GM21447 (cell line): ENCODE measurements around the gene DUSP9.

Experiments used
- ATAC-seq: cut with Tn5 transposase; IDR thresholded peaks from one replicate; pipeline ENCODE4 v1.9.1; 2021; ENCODE audit not compliant: unreplicated experiment

The DUSP9 gene

DNA sequence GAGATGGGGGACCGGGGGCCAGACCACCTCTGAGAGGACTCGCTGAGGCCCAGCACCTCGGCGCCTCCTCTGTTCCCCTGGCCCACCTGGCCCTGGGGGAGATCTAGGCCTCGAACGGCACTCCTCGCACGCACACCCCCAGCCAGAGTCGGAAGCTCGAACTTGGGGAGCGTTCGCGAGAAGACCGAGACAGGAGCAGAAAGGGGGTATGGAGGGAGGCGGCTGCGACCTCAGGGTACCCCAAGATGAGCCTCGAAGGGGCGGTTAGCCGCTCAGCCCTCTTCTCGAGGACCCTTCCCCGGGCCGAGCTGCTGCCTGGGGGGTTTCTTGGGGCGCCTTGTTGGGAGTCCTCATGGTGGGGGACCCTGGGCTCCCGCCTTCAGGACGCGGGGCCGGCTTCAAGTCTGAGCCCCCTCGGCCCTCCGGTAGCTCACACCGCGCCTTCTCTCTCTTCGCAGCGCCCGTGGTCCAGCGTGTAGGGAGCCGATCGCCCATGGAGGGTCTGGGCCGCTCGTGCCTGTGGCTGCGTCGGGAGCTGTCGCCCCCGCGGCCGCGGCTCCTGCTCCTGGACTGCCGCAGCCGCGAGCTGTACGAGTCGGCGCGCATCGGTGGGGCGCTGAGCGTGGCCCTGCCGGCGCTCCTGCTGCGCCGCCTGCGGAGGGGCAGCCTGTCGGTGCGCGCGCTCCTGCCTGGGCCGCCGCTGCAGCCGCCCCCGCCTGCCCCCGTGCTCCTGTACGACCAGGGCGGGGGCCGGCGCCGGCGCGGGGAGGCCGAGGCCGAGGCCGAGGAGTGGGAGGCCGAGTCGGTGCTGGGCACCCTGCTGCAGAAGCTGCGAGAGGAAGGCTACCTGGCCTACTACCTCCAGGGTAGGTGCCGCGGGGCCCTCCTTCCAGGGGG lies 706 bp downstream of the DUSP9 start:
- no peak for ATAC-seq

DNA sequence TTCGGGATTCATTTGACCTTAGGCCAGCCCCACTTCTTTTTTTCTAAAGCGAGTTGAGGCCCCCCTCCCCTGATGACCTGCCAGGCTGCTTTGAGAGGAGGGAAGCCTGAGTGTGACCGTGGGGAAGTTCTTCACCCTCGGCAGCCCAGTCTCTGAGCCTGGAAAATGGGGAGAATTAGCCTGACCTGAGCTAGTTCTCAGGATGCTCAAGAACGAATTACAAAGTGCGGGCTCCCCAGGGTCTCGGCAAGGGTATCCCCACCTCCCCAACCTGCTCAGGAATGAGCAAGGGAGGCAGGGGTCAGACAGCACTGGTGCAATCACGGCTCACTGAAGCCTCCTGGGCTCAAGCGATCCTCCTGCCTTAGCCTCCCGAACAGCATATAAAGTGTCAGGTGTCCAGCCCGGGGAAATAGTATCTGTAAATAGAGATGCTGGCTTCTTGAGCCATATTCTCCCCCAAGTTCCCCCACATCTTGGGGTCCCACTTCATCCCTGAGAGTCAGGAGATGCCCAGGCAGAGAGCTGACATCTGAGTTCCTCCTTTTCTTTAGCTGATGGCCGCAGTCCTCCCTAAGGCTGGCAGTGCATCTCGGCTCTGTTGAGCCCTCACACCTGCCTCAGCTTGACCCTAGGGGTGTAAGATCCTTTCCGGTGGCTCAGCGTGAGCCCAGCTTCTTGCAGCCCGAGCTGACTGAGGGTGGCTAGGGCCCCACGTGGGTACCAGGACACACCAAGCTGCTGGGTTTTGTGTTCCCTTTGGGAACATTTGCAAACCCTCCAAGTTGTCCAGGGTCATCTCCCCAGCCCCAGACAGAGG lies 1.6 kb downstream of the DUSP9 start:
- ATAC-seq, result no peak

DNA sequence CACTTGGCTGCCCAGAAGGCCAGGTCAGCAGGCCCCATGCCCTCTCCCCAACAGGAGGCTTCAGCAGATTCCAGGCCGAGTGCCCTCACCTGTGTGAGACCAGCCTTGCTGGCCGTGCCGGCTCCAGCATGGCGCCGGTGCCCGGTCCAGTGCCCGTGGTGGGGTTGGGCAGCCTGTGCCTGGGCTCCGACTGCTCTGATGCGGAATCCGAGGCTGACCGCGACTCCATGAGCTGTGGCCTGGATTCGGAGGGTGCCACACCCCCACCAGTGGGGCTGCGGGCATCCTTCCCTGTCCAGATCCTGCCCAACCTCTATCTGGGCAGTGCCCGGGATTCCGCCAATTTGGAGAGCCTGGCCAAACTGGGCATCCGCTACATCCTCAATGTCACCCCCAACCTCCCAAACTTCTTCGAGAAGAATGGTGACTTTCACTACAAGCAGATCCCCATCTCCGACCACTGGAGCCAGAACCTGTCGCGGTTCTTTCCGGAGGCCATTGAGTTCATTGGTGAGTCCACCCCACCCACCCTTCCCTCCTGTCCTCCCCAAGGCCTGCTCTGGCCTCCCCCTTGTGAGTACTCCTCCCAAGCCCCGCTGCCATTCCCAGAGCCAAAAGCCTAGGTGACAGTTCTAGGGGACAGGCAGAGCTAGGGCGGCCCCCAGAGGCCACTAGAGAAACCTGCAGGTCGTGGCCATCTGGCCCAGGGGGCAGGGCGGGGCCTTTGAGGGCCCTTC lies 2.3 kb downstream of the DUSP9 start:
- ATAC-seq, result no peak

DNA sequence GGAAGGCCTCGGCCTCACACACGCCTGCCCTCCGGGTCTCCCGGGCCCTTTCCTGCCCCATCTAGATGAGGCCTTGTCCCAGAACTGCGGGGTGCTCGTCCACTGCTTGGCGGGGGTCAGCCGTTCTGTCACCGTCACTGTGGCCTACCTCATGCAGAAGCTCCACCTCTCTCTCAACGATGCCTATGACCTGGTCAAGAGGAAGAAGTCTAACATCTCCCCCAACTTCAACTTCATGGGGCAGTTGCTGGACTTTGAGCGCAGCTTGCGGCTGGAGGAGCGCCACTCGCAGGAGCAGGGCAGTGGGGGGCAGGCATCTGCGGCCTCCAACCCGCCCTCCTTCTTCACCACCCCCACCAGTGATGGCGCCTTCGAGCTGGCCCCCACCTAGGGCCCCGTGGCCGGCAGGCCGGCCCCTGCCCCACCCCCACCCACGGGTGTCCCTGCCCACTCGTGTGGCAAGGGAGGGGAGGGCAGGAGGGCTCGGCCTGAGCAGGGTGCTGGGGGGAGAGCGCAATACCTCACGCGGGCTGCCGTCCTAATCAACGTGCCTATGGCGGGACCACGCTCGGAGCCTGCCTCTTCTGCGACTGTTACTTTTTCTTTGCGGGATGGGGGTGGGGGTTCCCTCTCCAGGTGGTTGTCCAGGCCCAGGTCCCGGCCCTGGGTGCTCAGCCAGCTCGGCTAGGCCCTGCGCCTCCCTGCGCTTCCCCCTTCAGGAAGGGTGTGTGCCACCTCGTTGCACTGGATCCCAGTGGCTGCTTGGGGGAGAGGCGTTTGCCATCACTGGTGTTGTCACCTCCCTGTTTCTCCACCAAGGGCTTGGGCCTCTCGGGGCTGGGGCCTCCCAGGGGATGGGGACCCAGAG lies 3.1 kb downstream of the DUSP9 start:
- no peak for ATAC-seq

DNA sequence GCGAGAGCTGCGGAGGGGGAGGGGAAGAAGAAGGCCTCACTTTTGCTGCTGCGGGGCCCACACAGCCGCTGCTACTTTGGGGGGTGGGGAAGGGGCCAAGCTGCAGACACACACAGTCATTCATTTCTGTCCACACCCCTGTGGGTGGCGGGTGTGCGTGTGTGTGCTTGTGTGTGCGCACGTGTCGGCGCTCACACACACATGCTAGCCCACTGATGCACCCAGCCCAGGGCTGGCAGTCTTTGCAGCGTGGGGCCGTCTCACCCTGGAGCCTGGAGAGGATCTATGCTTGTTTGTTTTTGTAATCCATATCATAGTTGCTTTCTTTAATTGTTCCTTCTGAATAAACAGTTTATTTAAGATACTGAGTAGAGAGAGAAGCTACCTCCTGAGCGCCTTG lies 4.0 kb downstream of the DUSP9 start:
- no peak for ATAC-seq

DNA sequence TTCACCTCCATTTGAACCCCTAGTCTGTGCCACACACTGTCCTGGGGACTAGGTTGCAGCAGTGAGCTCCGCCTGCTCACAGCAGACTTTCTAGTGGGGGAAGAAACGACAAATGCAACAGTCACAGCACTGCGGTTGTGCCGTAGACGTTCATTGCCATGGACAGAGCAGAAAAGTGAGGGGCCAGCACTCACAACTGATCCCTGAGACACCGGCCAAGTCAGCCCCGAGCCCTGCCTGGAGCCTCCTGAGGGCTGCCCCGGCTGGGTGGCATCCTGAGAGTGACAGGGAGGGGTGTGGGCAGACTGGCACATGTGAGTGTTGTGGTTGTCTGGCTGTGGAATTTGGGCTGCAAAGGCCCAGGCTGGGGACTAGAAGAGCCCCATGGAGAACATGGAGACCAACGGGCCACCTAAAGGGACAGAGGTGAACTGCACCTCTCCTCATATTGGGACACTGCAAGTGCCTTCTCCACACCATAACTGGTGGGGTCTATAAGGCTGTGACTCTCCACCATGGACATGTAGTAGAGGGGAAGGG lies 4.6 kb downstream of the DUSP9 start:
- ATAC-seq, result no peak

DNA sequence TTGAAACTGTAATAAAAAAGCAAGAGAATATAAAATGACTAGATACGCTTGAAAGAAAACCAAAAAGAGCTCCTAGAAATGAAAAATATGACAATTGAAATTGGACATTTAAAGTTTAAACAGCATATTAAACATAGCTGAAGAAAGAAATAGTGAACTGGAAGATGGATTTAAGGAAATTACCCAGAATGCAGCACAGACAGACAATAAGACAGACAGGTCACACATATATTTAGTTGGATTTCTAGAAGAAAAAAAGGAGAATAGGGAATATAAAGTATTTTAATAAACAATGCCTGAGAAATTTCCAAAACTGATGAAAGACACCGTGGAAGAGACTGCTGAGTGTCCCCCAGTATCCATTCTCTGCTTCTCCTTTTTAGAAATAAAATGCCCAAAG lies 6.6 kb downstream of the DUSP9 start:
- ATAC-seq, result no peak

DNA sequence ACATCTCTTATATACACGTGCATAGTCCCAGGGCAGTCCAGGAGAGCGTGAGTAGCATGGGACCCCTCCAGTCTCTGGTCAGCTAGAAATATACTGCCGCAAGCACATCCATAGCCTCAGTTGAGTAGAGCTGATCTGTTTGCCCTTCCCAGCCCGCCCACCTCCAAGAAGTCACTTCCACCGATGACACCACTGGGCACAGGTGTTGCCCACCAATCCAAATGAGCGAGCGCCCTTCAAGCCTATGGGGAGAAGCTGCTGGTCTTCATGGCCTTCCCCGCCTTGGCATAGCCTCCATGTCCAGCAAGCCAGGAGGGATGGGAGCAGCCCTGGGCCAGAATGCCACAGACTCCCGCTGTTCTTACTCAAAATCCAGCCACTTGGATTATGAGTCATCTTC lies 10.2 kb downstream of the DUSP9 start:
- ATAC-seq, result no peak

DNA sequence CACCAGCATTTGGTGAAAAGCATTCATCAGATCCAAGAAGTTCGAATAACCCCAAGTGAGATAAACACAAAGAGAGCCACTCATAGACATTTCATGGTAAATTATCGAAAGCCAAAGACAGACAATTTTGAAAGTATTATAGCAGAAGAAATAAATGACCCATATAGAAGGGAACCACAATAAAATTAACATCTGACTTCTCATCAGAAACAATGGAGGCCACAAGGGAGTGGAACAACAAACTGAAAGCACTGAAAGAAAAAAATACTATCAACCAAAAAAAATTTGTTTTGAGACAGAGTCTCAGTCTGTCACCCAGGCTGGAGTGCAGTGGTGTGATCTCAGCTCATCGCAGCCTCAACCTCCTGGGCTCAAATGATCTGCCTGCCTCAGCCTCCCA lies 12.3 kb downstream of the DUSP9 start:
- no peak for ATAC-seq

DNA sequence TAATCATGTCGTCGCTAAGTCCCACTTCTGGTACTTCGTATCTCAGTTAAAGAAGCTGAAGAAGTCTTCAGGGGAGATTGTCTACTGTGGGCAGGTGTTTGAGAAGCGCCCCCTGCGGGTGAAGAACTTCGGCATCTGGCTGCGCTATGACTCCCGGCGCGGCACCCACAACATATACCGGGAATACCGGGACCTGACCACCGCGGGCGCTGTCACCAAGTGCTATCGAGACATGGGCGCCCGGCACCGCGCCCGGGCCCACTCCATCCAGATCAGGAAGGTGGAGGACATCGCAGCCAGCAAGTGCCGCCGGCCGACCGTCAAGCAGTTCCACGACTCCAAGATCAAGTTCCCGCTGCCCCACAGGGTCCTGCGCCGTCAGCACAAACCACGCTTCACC lies 15.3 kb downstream of the DUSP9 start:
- ATAC-seq, result no peak

DNA sequence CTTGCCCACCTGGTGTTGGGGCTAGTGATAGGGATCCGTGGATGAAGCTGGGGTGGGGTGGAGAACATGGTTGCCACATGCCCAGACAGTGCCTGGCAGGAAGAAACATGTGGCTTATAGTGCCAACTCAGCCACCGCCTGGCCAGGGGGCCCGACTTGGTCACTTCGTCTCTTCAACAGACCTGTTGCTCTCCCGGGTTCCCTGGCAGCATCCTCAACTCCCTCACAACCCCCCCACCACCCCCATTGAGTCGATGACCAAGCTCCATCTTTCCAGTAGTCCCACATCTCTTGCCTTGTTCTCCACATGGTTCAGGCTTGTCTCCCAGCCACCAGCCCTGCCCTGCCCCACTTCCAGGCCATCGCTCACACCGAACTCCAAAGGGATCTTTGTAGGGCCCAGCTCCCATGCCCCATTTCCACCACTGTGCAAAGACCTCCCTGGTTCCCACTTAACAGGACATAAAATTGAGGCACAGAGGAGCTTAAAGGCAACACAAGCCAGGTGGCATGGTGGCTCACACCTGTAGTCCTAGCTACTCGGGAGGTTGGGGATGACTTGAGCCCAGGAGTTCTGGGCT lies 18.8 kb downstream of the DUSP9 start:
- no peak for ATAC-seq

DNA sequence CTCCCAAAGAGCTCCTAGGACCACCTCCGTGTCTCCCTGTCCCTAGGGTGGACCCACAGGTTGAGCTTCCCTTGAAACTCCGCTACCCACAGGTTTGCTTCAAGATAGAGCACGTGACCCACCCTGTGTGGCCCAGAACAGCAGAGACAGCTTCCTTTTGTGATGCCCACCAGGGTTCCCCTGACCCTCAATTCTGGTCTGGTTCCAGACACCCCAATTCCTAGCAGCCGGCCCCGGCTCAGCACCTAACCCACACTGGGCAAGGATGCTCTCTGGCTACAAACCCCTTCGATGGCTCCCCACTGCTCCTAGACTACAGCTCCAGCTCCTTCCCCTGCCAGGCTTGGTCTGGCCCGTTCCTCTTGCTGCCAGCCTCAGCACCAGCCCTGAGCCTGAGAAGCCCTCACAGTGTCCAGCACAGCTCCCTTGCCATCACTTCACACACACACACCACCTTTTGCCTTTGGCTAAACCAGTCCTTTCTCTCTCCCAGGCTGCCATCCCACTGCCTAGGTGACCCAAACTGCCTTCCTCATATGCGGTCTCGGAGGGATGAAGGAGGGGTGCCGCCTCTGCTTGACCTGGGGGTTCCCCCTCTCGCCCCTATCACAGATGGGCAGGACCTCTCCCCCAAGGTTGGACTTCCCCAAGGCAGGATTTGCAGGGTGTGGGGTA lies 20.4 kb downstream of the DUSP9 start:
- no peak for ATAC-seq

DNA sequence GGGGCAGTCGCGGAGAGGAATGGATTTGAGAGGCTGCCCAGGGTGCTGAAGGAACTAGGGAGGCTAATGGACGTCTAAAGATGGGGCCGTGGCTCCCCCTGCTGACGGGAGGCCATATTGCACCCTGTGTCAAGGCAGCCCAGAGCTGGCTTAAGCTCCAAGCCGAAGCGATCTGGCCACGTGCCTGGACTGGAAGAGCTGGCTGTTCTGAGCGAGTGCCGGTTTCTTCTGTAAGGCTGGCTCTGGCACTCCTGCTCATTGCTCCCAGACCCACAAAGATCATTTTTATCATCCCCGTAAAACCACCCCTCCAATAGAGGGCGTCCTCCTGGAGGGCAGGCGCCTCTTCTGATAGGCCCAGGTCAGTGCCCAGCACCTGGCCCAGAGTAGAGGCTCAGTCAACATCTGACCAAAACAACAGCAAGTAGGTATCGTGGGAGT lies 21.0 kb downstream of the DUSP9 start:
- ATAC-seq, result no peak

DNA sequence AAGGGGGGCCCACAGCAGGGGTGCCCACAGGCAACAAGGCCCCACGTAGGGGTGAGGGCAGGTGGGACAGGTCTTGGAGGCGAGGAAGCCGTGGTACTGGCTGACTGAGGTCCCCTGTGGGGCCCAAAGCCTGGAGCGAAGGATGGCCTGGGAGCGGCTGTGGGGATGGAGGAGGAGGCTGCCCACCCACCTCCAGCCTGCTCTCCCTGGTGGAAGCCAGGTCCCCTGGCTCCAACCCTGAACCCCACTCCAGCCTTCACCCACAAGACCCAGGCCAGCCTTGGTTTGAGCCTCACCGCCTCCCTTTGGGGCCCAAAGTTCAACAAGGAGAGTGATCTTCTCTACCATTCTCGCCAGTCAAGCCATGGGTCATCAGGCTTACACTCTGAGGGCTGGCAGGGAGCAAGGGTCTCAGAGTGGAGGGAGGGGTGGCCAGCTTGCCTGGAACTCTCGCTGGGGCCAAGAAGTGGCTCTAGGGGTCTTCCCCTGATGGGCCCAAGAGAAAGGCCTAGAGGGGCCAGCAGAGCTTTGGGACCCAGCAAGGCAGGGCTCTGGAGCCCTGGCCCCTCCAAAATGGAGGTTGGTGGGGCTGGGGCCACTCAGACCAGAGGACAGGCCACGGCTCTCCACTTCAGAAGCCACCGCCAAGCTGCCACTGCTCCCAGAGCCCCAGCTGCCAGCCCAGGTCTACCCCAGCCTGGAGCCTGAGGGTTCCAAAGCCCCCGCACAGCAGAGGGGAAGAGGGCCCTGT lies 21.6 kb downstream of the DUSP9 start:
- no peak for ATAC-seq

DNA sequence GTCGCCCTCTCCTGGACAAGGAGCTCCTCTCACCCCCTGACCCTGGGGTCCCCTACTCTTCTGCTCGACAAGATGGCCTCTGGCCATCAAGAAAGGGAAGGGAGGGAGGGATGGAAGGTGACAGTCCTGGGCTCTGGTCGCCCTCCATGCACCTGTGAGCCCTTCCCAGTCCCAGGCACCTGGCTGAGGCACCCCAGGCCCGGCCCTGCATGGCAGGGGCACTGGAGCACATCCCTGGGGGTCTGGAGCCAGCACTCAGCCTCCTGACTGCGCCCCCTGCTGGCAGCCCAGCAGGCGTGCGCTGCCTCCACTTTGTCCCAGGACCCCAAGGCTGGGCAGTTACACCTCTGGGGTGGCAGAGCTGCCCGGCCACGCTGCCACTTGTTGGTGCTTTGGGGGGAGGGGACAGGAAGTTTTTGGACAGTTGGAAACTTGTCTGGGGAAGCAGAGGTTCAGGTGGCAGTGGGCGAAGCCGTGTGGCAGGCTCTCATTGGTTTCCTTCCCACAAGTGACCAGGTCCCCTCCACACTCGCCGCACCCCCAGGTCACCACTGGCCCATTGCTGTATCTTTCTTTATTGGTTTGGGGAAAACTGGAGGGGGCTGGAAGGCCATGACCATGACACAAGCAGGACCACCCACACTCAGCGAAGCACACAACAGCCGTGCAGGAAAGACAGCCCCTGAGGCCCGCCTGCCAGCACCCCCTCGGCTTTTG lies 22.3 kb downstream of the DUSP9 start:
- ATAC-seq, result no peak

DNA sequence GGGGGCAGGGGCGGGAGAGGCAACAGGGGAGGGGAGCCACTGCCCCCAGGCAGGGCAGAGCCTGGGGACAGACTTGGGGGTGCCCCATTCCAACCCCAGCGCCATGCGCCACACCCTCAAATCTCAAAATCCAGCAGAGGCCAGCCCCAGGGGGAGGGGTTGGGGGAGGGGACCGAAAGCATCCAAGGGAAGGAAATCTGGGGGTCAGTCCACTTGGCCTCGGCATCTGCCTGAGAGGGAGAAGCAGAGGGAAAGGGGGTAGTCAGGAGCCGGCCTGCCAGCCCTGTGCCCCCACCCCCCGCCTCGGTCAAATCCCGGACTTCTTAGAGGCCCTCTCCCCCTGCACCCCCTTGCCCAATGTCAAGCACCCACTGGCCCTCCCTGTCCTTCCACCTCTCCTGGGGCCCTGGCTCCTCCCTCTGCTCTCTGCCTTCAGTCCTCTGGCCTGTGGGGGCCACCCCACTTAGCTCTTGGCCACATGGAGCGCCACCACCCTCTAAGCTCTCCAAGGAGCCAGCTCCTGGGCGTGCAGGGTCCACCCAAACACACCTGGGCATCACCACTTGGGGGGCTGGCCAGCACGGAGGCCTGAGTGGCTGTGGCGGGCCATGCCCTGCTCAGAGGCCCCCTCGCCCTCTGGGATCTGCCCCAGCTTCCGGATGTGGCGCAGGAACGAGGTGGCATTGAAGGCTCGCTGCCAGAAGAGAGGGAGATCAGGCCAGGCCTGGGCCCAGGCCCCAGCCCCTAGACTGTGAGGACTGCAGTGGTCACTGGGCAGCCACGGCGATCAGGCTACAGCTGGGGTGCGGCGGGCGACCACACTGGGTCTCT lies 23.1 kb downstream of the DUSP9 start:
- no peak for ATAC-seq
